SK-N-MC (cell line): ENCODE measurements around the gene COPS9.

Experiments used
- DNase-seq: peaks from one replicate; pipeline ENCODE4 v3.0.0-alpha.2; 2011; ENCODE audit warnings: low read depth, low spot score
- H3K27ac ChIP-seq: fragments of 200-600 bp; sonication (generic); 2 replicates; pipeline ENCODE4 v1.5.1; 2016; ENCODE audit warnings: mixed run types
- H3K36me3 ChIP-seq: fragments of 200-600 bp; sonication (generic); 2 replicates; pipeline ENCODE4 v1.6.1; 2017; ENCODE audit warnings: antibody characterized with exemption, low read length, mixed read lengths; ENCODE audit not compliant: insufficient read depth
- H3K4me3 ChIP-seq: fragments of 200-600 bp; sonication (generic); 2 replicates; pipeline ENCODE4 v1.5.1; 2016
- H3K9ac ChIP-seq: fragments of 200-600 bp; sonication (generic); 2 replicates; pipeline ENCODE4 v1.8.0; 2017; ENCODE audit warnings: mixed run types, mixed read lengths; ENCODE audit not compliant: insufficient read length
- H3K9me3 ChIP-seq: fragments of 200-600 bp; sonication (generic); 2 replicates; pipeline ENCODE4 v1.6.1; 2017; ENCODE audit warnings: low read depth, mild to moderate bottlenecking, antibody characterized with exemption, low read length, moderate library complexity, mixed read lengths
- EZH2 ChIP-seq: fragments of 200-600 bp; sonication (generic); IDR thresholded peaks from one replicate; pipeline ENCODE4 v1.6.1; 2017; ENCODE audit warnings: antibody characterized with exemption
- FOXP2 ChIP-seq: optimal IDR thresholded peaks from 2 replicates; pipeline ENCODE3; 2011; ENCODE audit warnings: mild to moderate bottlenecking, moderate library complexity; ENCODE audit not compliant: insufficient read depth; ENCODE audit errors: extremely low read length, control extremely low read depth
- POLR2AphosphoS5 ChIP-seq: IDR thresholded peaks from 2 replicates; pipeline ENCODE4 v1.6.1; 2012; ENCODE audit warnings: mild to moderate bottlenecking, low read depth, low read length, borderline replicate concordance

Gene COPS9

DNA sequence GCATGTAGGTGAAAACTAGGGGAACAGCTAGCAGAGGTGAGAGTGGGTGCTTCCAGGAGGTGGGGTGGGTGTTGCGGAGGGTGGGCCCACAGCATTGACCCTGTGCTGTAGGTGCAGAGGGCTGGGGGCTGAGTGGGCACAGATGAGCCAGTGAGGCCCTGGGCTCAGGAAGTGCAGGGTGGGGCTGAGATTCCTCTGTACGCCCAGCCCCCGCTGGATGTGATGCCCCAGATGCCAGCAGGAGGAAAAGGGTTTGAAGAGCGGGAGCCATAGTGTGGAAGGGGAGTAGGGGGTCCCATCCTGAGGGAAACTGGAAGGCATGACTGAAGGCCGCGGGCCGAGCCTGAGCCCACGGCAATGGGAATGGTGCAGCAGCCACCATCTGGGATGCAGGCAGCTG is 18.5 kb upstream of the COPS9 start:
- Histone ChIP-seq H3K9me3 (no peaks in the 10 kb centered on the region), H3K36me3 (no peaks in the 10 kb centered on the region), H3K4me3 (no peak overlapping the region), H3K27ac (no peak overlapping the region), H3K9ac (no peak overlapping the region)
- no peak for DNase-seq
- TF ChIP-seq FOXP2: no peak

DNA sequence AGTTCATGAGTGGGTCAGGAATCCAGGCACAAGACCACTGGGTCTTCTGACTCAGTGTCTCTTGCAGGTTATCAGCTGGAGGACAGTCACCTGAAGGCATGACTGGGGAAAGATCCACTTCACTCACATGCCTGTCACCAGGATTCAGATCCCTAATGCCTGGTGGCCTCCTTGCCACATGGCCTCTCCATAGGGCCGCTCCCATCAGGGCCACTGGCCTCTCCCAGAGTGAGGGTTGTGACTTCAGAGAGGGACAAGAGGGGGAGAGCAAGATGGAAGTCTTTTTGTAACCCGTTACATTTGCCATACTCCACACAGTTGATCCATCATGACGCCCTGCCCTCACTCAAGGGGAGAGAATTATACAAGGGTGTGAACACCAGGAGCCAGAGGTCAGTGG is 17.3 kb upstream of the COPS9 start:
- Histone ChIP-seq H3K27ac (no peak overlapping the region), H3K9ac (no peak overlapping the region), H3K9me3 (no peaks in the 10 kb centered on the region), H3K36me3 (no peaks in the 10 kb centered on the region), H3K4me3 (no peak overlapping the region)
- TF ChIP-seq EZH2 (no peak), FOXP2 (no peak), POLR2AphosphoS5 (no peak)
- no peak for DNase-seq

DNA sequence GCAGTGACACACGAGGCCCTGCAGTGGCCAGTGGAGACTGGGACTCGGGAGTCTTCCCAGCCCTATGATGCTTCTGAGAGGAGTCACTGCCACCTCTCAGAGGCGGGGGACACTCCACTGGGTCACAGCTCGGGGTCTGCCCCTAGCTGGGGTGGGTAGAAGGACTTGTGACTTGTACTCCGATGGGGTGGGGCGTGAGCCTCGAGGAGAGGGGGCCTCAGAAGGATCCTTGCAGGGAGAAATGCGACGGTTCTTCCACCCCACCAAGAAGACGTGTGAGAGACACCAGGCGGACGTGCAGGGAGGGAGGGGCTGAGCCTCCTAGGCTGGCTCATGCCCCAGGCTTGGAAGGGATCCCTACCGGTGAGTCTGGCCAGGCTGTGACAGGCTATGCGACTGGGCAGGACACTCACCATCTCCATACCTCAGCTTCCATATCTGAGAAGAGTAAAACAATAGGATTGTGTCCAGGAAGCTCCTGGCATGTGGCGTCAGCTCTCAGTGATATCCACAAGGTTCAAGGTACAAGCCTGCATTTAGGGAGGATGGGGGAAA is 15.4 kb upstream of the COPS9 start:
- no peaks in the 10 kb centered on the region for H3K36me3 ChIP-seq
- no peak overlapping the region for H3K9ac ChIP-seq
- no peak for DNase-seq
- H3K9me3 ChIP-seq: no peaks in the 10 kb centered on the region
- TF ChIP-seq EZH2 (no peak), POLR2AphosphoS5 (no peak), FOXP2 (no peak)
- H3K27ac ChIP-seq: no peak overlapping the region
- H3K4me3 ChIP-seq: no peak overlapping the region

DNA sequence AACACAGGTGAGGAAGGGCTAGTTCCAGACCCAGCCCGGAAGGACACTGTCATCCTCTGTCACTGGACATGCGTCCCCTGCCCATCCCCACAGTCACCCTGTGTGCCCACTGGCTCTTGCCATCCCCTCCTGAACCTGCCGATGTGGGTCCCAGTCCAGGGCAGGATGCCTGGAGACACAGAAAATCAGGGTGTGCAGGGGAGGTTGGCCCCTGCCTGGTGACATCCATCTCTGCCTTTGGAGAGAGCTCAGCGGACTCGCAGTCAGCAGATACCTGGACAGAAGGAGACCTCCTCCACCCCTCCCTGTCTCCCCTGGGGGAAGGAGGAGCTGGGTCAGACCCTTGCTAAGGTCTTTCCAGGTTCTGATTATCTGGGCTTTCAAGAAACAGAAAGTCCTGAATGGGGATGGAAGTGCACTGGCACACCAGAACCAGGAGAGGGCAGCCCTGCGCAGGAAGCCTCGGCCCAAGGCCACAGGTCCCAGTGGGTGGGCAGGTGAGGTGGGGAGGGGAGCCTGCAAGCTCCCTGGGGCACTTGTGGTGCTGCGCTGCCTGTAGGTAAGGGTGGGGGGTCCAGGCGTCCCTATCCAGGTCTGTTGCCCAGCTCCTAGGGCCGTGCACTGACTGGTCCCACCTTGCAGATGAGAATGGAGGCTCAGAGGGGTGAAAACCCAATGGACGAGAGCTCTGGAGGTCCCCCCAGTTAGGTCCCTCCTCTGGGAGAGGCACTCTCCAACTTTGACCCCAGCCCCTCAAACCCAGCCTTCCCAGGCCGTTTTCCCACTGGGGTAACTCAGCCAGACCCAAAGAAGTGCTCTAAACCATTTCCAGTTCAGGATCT is 14.1 kb upstream of the COPS9 start:
- no peaks in the 10 kb centered on the region for H3K36me3 ChIP-seq
- H3K9ac ChIP-seq: no peak overlapping the region
- no peak for TF ChIP-seq POLR2AphosphoS5
- DNase-seq: no peak
- no peak overlapping the region for H3K27ac ChIP-seq
- H3K9me3 ChIP-seq: no peaks in the 10 kb centered on the region
- no peak overlapping the region for H3K4me3 ChIP-seq

DNA sequence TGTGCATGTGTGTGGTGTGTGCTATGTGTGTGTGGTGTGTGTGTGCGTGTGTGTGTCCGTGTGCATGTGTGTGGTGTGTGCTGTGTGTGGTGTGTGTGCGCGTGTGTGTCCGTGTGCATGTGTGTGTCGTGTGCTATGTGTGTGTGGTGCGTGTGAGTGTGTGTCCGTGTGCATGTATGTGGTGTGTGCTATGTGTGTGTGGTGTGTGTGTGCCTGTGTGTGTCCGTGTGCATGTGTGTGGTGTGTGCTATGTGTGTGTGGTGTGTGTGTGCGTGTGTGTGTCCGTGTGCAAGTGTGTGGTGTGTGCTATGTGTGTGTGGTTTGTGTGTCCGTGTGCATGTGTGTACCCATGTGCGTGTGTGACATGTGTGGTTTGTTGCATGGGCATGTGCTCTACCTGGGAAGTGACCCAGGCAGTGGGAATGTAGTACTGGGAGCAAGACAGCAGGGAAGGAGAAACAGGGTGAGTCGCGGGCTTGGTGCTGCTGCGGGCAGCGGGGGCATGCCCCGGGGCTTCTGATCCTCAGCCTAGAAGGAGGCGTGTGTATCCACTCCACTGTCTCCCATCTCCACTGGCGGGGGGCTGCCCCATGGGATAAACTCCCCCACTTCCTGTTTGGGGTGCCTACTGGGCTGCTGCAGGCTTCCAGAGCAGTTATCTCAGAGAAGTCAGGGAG is 11.9 kb upstream of the COPS9 start:
- TF ChIP-seq POLR2AphosphoS5 (no peak), EZH2 (no peak), FOXP2 (no peak)
- H3K27ac ChIP-seq: no peak overlapping the region
- no peak for DNase-seq

DNA sequence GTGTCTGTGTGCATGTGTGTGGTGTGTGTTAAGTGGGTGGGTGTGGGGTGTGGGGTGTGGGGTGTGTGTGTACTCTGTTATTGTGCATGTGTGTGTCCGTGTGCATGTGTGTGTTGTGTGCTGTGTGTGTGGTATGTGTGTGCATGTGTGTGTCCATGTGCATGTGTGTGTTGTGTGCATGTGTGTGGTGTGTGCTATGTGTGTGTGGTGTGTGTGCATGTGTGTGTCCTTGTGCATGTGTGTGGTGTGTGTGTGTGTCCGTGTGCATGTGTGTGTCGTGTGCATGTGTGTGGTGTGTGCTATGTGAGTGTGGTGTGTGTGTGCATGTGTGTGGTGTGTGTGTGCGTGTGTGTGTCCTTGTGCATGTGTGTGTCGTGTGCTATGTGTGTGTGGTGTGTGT is 11.3 kb upstream of the COPS9 start:
- Histone ChIP-seq H3K36me3 (no peaks in the 10 kb centered on the region), H3K4me3 (no peak overlapping the region), H3K9ac (no peak overlapping the region), H3K27ac (no peak overlapping the region), H3K9me3 (no peaks in the 10 kb centered on the region)
- TF ChIP-seq FOXP2: no peak
- no peak for TF ChIP-seq POLR2AphosphoS5
- TF ChIP-seq EZH2: no peak
- no peak for DNase-seq

More for the DNA sequence above, 11.9 kb upstream of the COPS9 start:
- no peaks in the 10 kb centered on the region for H3K9me3 ChIP-seq
- H3K4me3 ChIP-seq: no peak overlapping the region
- no peak overlapping the region for H3K9ac ChIP-seq
- H3K36me3 ChIP-seq: no peaks in the 10 kb centered on the region

DNA sequence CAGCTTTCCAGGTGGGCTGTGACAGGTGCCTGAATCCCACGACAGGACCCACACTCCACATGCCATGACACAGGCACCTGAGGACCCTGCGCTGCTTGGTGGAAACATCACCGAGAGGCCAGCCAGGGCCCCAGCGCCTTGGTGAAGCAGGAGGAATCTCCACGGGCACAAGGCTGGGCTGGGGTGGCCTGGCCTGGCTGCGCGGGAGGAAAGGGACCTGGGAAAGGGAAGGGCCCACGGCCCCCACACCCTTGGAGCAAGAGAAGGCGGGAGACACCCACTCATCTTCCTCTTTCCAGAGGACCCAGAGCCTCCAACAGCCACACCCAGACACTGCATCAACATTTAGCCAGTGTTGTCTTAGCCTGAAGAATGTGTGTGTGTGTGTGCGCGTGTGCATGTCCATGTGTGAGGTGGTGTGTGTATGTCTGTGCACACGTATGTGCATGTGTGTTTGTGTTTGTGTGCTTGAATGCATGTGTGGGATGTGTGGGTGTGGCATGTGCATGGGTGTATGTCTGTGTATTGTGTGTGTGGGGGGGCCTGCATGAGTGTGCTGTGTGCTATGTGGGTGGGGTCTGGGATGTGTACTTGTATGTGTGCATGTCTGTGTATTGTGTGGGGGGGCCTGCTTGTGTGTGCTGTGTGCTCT is 10.6 kb upstream of the COPS9 start:
- H3K27ac ChIP-seq: no peak overlapping the region
- H3K36me3 ChIP-seq: no peaks in the 10 kb centered on the region
- no peaks in the 10 kb centered on the region for H3K9me3 ChIP-seq
- H3K9ac ChIP-seq: no peak overlapping the region
- H3K4me3 ChIP-seq: no peak overlapping the region
- DNase-seq: no peak
- TF ChIP-seq EZH2 (no peak), FOXP2 (no peak), POLR2AphosphoS5 (no peak)

DNA sequence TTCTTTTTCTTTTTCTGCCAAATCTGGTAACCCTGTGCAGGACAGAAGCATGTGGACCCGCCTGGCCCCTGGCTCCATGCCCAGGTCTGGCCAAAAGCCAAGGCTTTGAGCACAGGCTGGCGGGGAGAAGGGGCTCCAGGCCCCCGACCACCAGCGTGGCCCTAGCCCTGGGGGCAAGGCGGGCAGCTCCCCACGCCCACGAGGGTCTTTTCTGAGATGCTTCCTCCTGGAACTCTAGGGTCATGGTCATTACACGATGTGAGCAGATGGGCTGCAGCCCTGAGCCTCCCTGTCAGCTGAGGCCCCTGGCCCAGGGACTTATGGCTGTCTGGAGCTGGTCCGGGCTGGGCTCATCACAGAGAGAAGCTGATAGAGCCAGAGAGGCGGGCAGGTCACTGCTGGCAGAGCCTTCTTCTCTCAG is 10.0 kb upstream of the COPS9 start:
- no peak overlapping the region for H3K27ac ChIP-seq
- no peak for TF ChIP-seq POLR2AphosphoS5
- no peak for TF ChIP-seq EZH2
- TF ChIP-seq FOXP2: no peak
- H3K9ac ChIP-seq: no peak overlapping the region
- no peaks in the 10 kb centered on the region for H3K36me3 ChIP-seq
- H3K9me3 ChIP-seq: no peaks in the 10 kb centered on the region
- H3K4me3 ChIP-seq: no peak overlapping the region
- DNase-seq: no peak

DNA sequence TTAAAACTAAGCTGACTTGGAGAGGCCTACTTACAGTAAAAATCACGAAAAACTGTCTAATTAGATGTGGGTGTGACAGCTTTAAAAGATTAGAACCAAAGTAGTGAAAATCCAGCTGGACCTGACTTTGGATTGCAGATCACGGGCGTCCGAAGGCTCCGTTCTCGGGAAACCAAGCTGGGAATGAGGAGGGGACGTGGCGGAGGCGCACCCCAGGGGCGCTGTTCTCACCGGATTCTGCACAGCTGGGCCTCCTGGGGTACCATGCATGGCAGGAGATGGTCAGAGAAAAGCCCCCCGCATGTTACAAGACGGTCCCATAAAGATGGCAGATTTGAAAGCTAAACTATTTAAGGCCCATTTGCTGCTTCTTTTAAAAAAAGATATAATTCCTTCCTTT is 9.4 kb upstream of the COPS9 start:
- Histone ChIP-seq H3K36me3 (no peaks in the 10 kb centered on the region), H3K4me3 (no peak overlapping the region), H3K9me3 (no peaks in the 10 kb centered on the region), H3K9ac (no peak overlapping the region), H3K27ac (no peak overlapping the region)
- DNase-seq: no peak
- TF ChIP-seq FOXP2 (no peak), POLR2AphosphoS5 (no peak), EZH2 (no peak)
